Adrenal gland (tissue), 12 donors: ENCODE data around the gene MYL3. TPM values are rescaled to one million over a fixed set of nuclear protein-coding genes. Genes with fewer than 3 reads are reported as not detected.

Source experiments
- DNase-seq, 7 donors: peaks; one replicate each; pipeline ENCODE4 v3.0.0-alpha.2; 2019 to 2020
- H3K27ac ChIP-seq, 5 donors: fragments of 200-600 bp; sonication (generic) in 4 of 5; 1 replicate in 3 of 5; 2 replicates in 2 of 5; pipeline versions ENCODE4 v1.5.1 to v1.8.0; 2016 to 2020; ENCODE audit warnings: mild to moderate bottlenecking in 1 of 5
- H3K27me3 ChIP-seq: fragments of 200-600 bp; 2 replicates; pipeline ENCODE4 v1.8.0; 2021
- H3K36me3 ChIP-seq, 2 donors: fragments of 200-600 bp; replicated peaks in 1 of 2; 1 replicate in 1 of 2; 2 replicates in 1 of 2; pipeline versions ENCODE4 v1.5.1 to v1.8.0; 2018 to 2022
- H3K4me1 ChIP-seq, 2 donors: fragments of 200-600 bp; replicated peaks in 1 of 2; 1 replicate in 1 of 2; 2 replicates in 1 of 2; pipeline versions ENCODE4 v1.5.1 to v1.8.0; 2018 to 2021
- H3K4me3 ChIP-seq, 4 donors: fragments of 200-600 bp; sonication (generic) in 3 of 4; one replicate each; pipeline ENCODE4 v1.5.1; 2016 to 2018
- H3K9me3 ChIP-seq, 3 donors: fragments of 200-600 bp; sonication (generic) in 1 of 3; replicated peaks in 1 of 3; 1 replicate in 2 of 3; 2 replicates in 1 of 3; pipeline versions ENCODE4 v1.5.1 to v1.8.0; 2016 to 2021
- POLR2A ChIP-seq, 2 donors: fragments of 450-650 bp; IDR thresholded peaks; one replicate each; pipeline ENCODE4 v1.6.1; 2017; ENCODE audit warnings: antibody characterized with exemption in 2 of 2, mild to moderate bottlenecking in 2 of 2, moderate library complexity in 1 of 2
- WGBS, 4 donors: extraction: QIAGEN DNeasy Blood & Tissue Kit in 2 of 4; methylation state at CpG; one replicate each; pipeline versions ENCODE4 v1.1.5 to v1.1.7; 2013 to 2017; 5-methylcytosine and 5-hydroxymethylcytosine counted together
- intact Hi-C, 2 donors: fragments of 100-400 bp; cut with DNase I; formaldehyde crosslinking; loops; one replicate each; pipeline versions ENCODE4 v1.14.1 to v1.15.0; 2022 to 2023
- polyA plus RNA-seq, 3 donors: library from polyadenylated mRNA; stranded (reverse); fragments of 200-250 nt in 2 of 3; fragments of 350-450 nt in 1 of 3; fragmentation: Illumina TruSeq in 1 of 3; extraction: RNeasy Lipid Tissue Mini Kit (QIAGEN cat#74804) in 1 of 3; gene quantifications; one replicate each; pipeline ENCODE4 v1.2.3, GENCODE V29; 2013 to 2014
- total RNA-seq, 9 donors: library from RNA; depleted of rRNA in 4 of 9; stranded (reverse); fragments of >200 nt in 4 of 9; fragments of 120-200 nt in 1 of 9; fragmentation: NEBNext Ultra II Directional in 1 of 9; extraction: Animal tissue kit (Norgen Biotek cat#: 25700) in 1 of 9; gene quantifications; one replicate each; pipeline versions ENCODE4 v1.1.0 to v1.2.4, GENCODE V29; 2013 to 2023
- TF ChIP-seq, protein P1 (sequence below), 6 experiments: fragments of 450-650 bp in 4 of 6; fragments of 200-600 bp in 2 of 6; sonication (generic) in 1 of 6; IDR thresholded peaks; 1 replicate in 5 of 6; 2 replicates in 1 of 6; pipeline versions ENCODE4 v1.5.1 to v1.8.0; 2016 to 2021; ENCODE audit warnings: antibody characterized with exemption in 6 of 6, mild to moderate bottlenecking in 2 of 6, moderate library complexity in 1 of 6
- donor health status: healthy with polysubstance abuse.
- donor health status: Bipolar disorder and iron deficiency.
- donor health status: DM: yes; HTN: yes; CAD: no.
- donor health status: DM: no; HTN: no; CAD: no.
- donor health status: DM: no; HTN: no; CAD: no.
- donor health status: DM: yes; HTN: yes; CAD: no.

Gene MYL3
- total and polyA plus RNA-seq, 12 donors, result 1.4 to 12.7 (median 4.6) TPM; not detected in 1

DNA sequence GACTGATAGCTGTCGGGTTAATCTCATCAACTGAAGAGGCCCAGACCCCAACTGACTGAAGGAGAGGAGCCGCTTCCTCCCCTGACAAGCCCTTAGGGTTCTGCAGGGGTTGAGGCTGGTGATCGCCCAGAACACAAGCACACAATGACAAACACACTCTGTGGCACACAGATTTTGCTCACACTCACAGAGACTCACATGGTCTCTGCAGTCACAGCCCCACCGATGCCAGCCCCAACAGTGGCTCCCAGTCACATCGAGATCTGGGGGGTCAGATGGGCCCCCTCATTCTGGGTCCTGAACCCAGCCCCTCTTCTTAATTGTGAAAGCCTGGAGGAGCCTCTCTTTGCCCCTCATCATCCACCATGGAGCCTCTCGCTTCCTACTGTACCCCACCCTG is 31.0 kb upstream of the MYL3 start:
- intact Hi-C loops, result loop anchor here in 1 of 2 donors (2.0 kb wide), 1 partner anchor 189 kb away; no protein-coding TSS in a partner anchor

DNA sequence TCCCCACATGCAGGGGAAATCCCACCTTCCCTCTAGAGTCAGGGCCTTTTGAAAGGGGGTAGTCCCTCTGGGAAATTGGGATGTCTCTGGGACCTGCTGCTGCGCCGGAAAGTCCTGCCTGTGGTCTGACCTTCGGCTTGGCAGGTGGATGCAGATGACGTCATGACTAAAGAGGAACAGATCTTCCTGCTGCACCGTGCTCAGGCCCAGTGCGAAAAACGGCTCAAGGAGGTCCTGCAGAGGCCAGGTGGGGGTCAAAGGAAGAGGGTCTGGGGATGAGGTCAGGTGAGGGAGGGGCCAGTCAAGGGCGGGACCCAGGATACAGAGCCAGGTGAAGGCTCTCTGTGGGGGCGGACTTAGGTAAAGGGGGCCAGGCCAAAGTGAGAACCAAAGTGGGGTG is 30.5 kb upstream of the MYL3 start:
- Histone ChIP-seq H3K36me3 (no peaks in the 10 kb centered on the region), H3K4me3 (no peak overlapping the region), H3K27ac (peak overlapping the region in 1 of 5 donors; percentile 72), H3K27me3 (peaks cover 11% of the 10 kb centered on the region), H3K9me3 (no peaks in the 10 kb centered on the region), H3K4me1 (peaks cover 9 to 20% of the 10 kb centered on the region in 2 donors)
- TF ChIP-seq, protein P1, sequence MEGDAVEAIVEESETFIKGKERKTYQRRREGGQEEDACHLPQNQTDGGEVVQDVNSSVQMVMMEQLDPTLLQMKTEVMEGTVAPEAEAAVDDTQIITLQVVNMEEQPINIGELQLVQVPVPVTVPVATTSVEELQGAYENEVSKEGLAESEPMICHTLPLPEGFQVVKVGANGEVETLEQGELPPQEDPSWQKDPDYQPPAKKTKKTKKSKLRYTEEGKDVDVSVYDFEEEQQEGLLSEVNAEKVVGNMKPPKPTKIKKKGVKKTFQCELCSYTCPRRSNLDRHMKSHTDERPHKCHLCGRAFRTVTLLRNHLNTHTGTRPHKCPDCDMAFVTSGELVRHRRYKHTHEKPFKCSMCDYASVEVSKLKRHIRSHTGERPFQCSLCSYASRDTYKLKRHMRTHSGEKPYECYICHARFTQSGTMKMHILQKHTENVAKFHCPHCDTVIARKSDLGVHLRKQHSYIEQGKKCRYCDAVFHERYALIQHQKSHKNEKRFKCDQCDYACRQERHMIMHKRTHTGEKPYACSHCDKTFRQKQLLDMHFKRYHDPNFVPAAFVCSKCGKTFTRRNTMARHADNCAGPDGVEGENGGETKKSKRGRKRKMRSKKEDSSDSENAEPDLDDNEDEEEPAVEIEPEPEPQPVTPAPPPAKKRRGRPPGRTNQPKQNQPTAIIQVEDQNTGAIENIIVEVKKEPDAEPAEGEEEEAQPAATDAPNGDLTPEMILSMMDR (IDR thresholded peaks at IDR 0.05), result no peak
- no peak for TF ChIP-seq POLR2A (IDR thresholded peaks at IDR 0.05)
- no peak for DNase-seq
- intact Hi-C loops, result loop anchor here in 1 of 2 donors (2.0 kb wide), 1 partner anchor 189 kb away; no protein-coding TSS in a partner anchor
- WGBS, 4 donors, result 61 to 67% (median 65%) methylated on average over 4 to 9 of the region's 9 CpGs

More for the DNA sequence above, 31.0 kb upstream of the MYL3 start:
- WGBS, 4 donors, result 77 to 86% (median 84%) methylated on average over 4 to 6 of the region's 6 CpGs
- H3K9me3 ChIP-seq, result no peaks in the 10 kb centered on the region
- peak overlapping the region in 1 of 5 donors; percentile 40 for H3K27ac ChIP-seq
- peaks cover 9 to 22% of the 10 kb centered on the region in 2 donors for H3K4me1 ChIP-seq
- no peak overlapping the region for H3K4me3 ChIP-seq
- H3K27me3 ChIP-seq, result peaks cover 11% of the 10 kb centered on the region
- TF ChIP-seq, protein P1 (IDR thresholded peaks at IDR 0.05), result no peak
- no peak for TF ChIP-seq POLR2A (IDR thresholded peaks at IDR 0.05)
- H3K36me3 ChIP-seq, result no peaks in the 10 kb centered on the region
- no peak for DNase-seq

DNA sequence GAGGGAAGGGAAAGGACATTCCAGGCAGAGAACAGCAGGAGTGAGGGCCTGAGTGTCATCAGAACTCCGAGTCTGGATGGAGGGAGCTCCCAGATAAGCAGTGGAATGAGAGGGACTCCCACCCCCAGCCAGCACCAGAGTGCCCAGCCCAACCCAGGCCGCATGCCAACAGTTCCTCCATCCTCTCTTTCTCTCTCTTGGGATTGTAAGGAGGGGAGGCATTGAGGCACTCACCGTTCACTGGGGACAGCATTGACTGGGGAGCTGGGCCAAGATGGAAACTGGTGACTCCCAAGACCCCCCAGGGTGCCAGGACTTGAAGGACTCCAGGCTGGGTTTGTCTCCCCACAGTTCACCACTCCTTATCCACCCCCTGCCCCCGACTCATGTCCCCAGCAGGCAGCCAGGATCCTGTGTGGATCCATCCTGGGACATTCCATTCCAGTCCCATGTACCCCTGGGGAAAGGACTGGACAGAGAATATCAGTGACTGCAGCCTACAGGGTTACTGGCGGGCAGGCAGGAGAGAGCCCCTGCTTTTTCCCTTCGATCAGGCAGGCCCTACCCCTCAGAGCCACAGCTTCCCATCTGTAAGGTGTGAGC is 30.0 kb upstream of the MYL3 start:
- Histone ChIP-seq H3K9me3 (no peaks in the 10 kb centered on the region), H3K27ac (peak overlapping the region in 1 of 5 donors; percentile 72), H3K27me3 (peaks cover 6% of the 10 kb centered on the region), H3K36me3 (no peaks in the 10 kb centered on the region), H3K4me3 (peak overlapping the region in 1 of 4 donors; percentile 26), H3K4me1 (peaks cover 9 to 20% of the 10 kb centered on the region in 2 donors)
- DNase-seq, result no peak
- WGBS, 4 donors, result 50 to 67% (median 65%) methylated on average over 5 to 6 of the region's 6 CpGs
- TF ChIP-seq, protein P1 (IDR thresholded peaks at IDR 0.05), result no peak
- no peak for TF ChIP-seq POLR2A (IDR thresholded peaks at IDR 0.05)
- intact Hi-C loops, result no loop called here

DNA sequence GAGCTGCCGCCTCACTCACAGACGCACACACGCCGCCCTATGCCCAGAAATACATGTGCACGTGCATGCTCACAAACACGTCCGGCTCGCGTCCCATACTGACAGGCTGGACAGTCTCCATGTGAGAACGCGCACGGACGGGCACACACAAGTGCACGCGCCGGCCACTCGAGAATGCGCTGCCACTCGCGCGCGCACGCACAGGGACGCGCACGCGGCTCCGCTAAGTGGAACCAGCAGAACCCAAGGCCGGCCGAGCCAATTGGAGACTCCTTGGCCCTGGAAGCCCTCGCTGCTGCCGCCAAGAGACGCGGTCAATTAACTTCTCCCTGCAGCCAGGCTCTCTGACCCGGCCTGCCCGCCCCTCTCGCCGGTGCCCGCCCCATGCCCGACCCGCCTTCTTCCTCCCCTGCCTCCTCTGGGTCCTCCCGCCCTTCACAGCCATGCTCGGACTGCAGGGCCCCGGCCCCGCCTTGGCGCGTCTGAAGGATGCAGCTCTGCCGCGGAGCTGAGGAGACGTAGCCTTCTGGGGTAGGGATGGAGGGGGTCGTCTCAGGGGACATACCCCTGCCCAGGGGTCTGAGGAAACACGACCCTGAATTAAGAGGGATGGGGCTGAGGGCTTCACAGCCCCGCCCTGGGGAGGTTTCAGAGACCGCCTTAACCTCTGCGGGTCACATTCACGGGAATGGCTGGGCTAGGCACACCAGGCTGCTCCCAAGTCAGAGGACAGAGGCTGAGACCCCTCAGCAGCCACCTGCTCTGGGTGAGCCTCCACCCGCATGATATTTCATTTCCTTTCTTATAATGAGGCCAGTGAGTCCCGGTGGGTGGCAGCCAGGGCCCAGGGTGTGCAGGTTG is 29.3 kb upstream of the MYL3 start:
- Histone ChIP-seq H3K27ac (peak overlapping the region in 1 of 5 donors; percentile 72), H3K9me3 (no peaks in the 10 kb centered on the region), H3K27me3 (no peaks in the 10 kb centered on the region), H3K4me1 (peaks cover 9 to 20% of the 10 kb centered on the region in 2 donors), H3K4me3 (peak overlapping the region in 1 of 4 donors; percentile 26), H3K36me3 (no peaks in the 10 kb centered on the region)
- TF ChIP-seq, protein P1 (IDR thresholded peaks at IDR 0.05), result peak in 1 of 6 experiments; percentile 5
- TF ChIP-seq POLR2A (IDR thresholded peaks at IDR 0.05), result no peak
- DNase-seq, result peak; percentile 70 to 86 (median 81)
- WGBS, 4 donors, result 6 to 44% (median 9%) methylated on average over 7 to 58 of the region's 58 CpGs
- intact Hi-C loops, result no loop called here
